Osteocyte (in vitro differentiated cells): ENCODE results near the gene TGFA. TPM values are rescaled to one million over a fixed set of nuclear protein-coding genes. Genes with fewer than 3 reads are reported as not detected.

Source experiments
- DNase-seq: peaks from one replicate; pipeline ENCODE4 v3.0.0; 2021; ENCODE audit warnings: mixed read lengths; ENCODE audit not compliant: unreplicated experiment; ENCODE audit errors: extremely low spot score
- H3K27ac Mint-ChIP-seq: one replicate; pipeline ENCODE4 v1.8.0; 2021; ENCODE audit warnings: mild to moderate bottlenecking, mixed read lengths; ENCODE audit not compliant: unreplicated experiment
- H3K27me3 Mint-ChIP-seq: one replicate; pipeline ENCODE4 v1.8.0; 2021; ENCODE audit warnings: mixed read lengths; ENCODE audit not compliant: unreplicated experiment
- H3K36me3 Mint-ChIP-seq: one replicate; pipeline ENCODE4 v1.8.0; 2021; ENCODE audit warnings: mixed read lengths; ENCODE audit not compliant: unreplicated experiment
- H3K4me1 Mint-ChIP-seq: one replicate; pipeline ENCODE4 v1.8.0; 2021; ENCODE audit warnings: mixed read lengths; ENCODE audit not compliant: unreplicated experiment
- H3K4me3 Mint-ChIP-seq: one replicate; pipeline ENCODE4 v1.8.0; 2021; ENCODE audit warnings: mild to moderate bottlenecking, moderate library complexity, mixed read lengths; ENCODE audit not compliant: unreplicated experiment
- H3K9me3 Mint-ChIP-seq: one replicate; pipeline ENCODE4 v1.8.0; 2021; ENCODE audit warnings: mixed read lengths; ENCODE audit not compliant: unreplicated experiment
- CTCF ChIP-seq: fragments of 200-600 bp; sonication (generic); IDR thresholded peaks from 2 replicates; pipeline ENCODE4 v1.5.0; 2021; ENCODE audit warnings: antibody characterized with exemption, mild to moderate bottlenecking, moderate library complexity
- total RNA-seq: library from RNA; stranded (reverse); gene quantifications from 2 replicates; pipeline ENCODE4 v1.2.1, GENCODE V29; 2021

TGFA gene
- total RNA-seq, 1 donor from 2014 or later = 0.08 TPM

GRCh38 chr2:70560442-70560841, 6.8 kb upstream of the TGFA start:
- TF ChIP-seq CTCF = no peak
- Mint-ChIP-seq H3K36me3 (no peaks in the 10 kb centered on the region), H3K4me3 (no peak overlapping the region), H3K9me3 (no peaks in the 10 kb centered on the region), H3K4me1 (no peaks in the 10 kb centered on the region), H3K27ac (no peak overlapping the region), H3K27me3 (peaks cover 50% of the 10 kb centered on the region)
- no peak for DNase-seq

DNA sequence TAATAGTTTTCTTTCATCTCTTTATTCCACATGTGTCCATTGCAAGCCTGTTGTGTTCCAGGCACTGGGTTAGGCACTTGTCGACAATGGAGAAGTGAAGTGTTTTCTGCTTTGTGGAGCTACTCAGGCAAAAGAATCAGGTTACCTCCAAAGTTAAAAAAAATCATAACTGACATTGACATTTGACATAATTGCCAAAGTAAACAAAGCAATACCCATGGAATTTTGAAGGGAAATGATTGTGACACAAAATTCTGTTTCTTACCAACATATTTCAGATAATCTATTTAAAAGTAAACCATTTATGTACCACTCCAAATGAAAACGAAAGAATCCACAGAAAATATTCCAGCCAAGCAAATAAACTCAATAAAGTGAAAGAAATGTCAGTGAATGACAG, 6.4 kb upstream of the TGFA start:
- DNase-seq = no peak
- Mint-ChIP-seq H3K27me3 (peaks cover 50% of the 10 kb centered on the region), H3K4me3 (no peak overlapping the region), H3K36me3 (no peaks in the 10 kb centered on the region), H3K9me3 (no peaks in the 10 kb centered on the region), H3K27ac (no peak overlapping the region), H3K4me1 (no peaks in the 10 kb centered on the region)
- no peak for TF ChIP-seq CTCF

- no peaks in the 10 kb centered on the region for H3K36me3 Mint-ChIP-seq
- H3K27me3 Mint-ChIP-seq = peaks cover 55% of the 10 kb centered on the region
- no peak for TF ChIP-seq CTCF
- no peak overlapping the region for H3K4me3 Mint-ChIP-seq
- DNase-seq = no peak
- H3K4me1 Mint-ChIP-seq = peaks cover 6% of the 10 kb centered on the region
- no peak overlapping the region for H3K27ac Mint-ChIP-seq
- H3K9me3 Mint-ChIP-seq = no peaks in the 10 kb centered on the region
These were observed 4.7 kb upstream of the TGFA start for GRCh38 chr2:70558195-70558808.

- Mint-ChIP-seq H3K9me3 (no peaks in the 10 kb centered on the region), H3K4me1 (peaks cover 15% of the 10 kb centered on the region), H3K27me3 (peaks cover 62% of the 10 kb centered on the region), H3K27ac (no peak overlapping the region), H3K36me3 (no peaks in the 10 kb centered on the region), H3K4me3 (no peak overlapping the region)
- no peak for TF ChIP-seq CTCF
- DNase-seq = no peak
These were observed 3.7 kb upstream of the TGFA start for GRCh38 chr2:70557171-70557838.

GRCh38 chr2:70556608-70557007, 3.0 kb upstream of the TGFA start:
- DNase-seq = no peak
- Mint-ChIP-seq H3K4me1 (peaks cover 15% of the 10 kb centered on the region), H3K36me3 (no peaks in the 10 kb centered on the region), H3K9me3 (no peaks in the 10 kb centered on the region), H3K27me3 (peaks cover 68% of the 10 kb centered on the region), H3K27ac (no peak overlapping the region), H3K4me3 (no peak overlapping the region)
- TF ChIP-seq CTCF = no peak
